Left ventricle myocardium superior (tissue), 1 donor: Measurements from ENCODE around the gene FAM20B. TPM values are rescaled to one million over a fixed set of nuclear protein-coding genes. Genes with fewer than 3 reads are reported as not detected.

ENCODE experiments used
- ATAC-seq: fragments of 200-7000 bp; cut with Tn5 transposase; one replicate; pipeline ENCODE4 v1.9.1; 2020; ENCODE audit warnings: mild to moderate bottlenecking, moderate library complexity
- DNase-seq: peaks from one replicate; pipeline ENCODE4 v3.0.0-alpha.2; 2020
- intact Hi-C: fragments of 100-400 bp; cut with micrococcal nuclease; formaldehyde crosslinking; loops from one replicate; pipeline ENCODE4 v1.11.0; 2022
- total RNA-seq: library from RNA; stranded (reverse); fragmentation: NEBNext Ultra II Directional; extraction: Animal tissue kit (Norgen Biotek cat#: 25700); gene quantifications from one replicate; pipeline ENCODE4 v1.2.1, GENCODE V29; 2021
- donor health status: DM: no; HTN: yes; CAD: no; lungs with severe emphysema.

The FAM20B gene
- total RNA-seq, 1 donor from 2014 or later: 54.5 TPM

DNA sequence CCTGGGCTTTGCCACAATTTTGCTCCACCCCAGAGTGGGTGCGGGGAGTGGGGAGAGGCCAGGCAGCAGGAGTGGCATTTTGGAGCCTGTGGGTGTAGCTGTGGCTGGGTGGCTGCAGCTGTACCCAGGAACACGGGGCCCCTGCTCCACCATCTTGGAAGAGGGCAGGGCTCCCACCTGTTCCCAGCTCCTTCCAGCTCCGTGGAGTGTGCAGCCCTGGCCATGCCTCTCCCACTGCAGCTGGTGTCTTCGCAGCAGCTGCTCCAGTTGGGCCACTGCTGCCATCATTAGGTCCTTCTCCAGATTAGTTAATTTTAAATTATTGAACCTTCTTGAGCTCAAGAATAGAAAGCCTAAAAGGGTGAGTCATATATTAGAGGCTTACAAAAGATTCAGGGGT is 17.6 kb downstream of the FAM20B start:
- no peak for DNase-seq
- no peak for ATAC-seq
- intact Hi-C loops: no loop called here

DNA sequence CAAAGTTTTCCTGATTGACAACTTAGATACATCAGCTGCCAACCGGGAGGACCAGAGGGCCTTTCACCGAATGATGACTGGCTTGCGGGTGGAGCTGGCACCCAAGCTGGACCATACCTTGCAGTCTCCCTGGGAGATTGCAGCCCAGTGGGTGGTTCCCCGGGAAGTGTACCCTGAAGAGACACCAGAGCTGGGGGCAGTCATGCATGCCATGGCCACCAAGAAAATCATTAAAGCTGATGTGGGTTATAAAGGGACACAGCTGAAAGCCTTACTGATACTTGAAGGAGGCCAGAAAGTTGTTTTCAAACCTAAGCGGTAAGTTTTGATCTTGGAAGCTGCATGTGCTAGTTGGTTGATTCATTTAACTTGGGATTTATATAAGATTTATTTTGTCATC is 18.2 kb downstream of the FAM20B start:
- intact Hi-C loops: no loop called here
- ATAC-seq (no peak), DNase-seq (no peak)

DNA sequence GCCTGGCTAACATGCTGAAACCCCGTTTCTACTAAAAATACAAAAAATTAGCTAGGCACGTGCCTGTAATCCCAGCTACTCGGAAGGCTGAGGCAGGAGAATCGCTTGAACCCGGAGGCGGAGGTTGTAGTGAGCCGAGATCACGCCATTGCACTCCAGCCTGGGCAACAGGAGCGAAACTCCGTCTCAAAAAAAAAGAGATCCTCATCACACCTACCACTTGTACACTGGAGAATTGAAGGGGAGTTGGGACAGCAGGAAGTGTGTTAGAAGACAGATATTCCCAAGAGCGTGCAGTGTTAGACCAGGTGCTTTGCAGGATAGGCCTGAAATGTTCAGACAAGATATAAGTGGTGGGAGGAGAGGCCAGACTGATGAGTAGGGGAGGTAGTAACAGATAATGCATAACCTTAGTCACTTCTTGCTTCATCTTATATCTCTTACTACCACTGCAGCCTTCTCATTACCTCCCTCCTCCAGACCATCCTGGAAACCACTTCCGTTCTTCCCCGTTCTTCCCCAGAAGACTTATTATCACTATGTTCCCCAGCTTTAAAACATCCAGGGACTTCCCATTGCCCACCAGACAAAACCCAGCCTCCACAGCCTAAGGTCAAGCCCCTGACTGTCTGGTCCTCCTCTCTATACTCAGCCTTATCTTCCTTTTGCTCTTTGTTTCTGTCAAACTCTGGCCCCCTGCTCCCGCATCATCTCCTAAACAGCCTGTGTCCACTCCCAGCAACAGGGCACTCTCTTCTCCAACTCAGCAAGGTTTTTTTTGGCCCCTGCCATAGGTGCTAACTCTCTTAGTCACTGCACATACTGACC is 21.3 kb downstream of the FAM20B start:
- DNase-seq: no peak
- peak; percentile 74 for ATAC-seq
- intact Hi-C loops: no loop called here

DNA sequence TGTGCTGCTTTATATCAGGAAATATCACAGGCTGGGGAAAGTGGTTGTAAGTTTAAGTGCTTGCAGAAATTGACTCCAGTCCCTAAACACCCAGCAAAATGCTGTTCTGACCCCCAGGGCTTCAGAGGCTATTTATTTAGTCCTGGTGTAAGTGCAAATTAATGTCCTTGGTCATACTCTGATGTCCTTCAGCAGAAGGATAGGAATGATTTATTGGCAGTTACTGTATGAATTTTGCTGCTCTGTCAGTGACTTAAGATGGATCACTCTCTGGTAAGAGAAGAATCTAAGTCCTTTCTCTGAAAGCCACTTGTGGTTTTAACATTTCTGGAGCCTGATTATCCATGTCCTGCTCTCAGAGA is 21.9 kb downstream of the FAM20B start:
- no peak for DNase-seq
- ATAC-seq: peak; percentile 31
- intact Hi-C loops: no loop called here

DNA sequence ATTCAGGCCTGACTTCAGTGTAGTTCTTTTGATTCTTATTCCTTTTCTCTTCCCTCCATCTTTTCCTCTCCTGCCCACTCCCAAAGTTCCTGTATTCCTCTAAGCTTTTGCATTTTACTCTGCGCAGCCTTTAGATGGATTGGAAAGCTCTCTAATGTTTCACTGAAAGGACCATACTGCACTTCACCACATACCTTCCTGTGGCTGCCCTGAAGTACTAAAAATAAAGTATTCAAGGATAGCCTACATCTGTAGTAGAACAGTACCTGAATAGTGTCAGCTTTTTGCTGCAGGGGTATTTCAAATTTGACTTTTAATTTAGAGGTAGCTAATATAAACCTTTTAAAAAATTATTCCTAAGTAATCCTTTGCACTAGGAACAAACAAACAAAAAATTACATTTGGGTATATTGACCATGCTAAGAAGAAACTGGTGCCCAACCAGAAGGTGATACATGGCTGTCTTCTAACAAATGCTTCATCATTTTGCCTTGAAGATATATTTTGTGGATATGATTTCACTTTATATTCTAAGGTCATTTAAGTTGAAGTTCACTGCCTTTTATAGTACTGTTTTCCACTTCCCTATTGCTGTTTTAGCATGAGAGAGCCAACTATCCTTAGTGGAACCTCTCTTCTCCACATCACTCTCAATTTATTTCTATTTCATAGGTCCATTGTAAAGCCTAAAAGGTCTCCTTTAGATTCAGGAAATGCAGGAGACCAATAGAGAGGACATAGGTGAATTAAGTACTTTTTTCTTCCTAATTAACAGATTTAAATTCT is 22.8 kb downstream of the FAM20B start:
- ATAC-seq: peak; percentile 69
- DNase-seq: no peak

DNA sequence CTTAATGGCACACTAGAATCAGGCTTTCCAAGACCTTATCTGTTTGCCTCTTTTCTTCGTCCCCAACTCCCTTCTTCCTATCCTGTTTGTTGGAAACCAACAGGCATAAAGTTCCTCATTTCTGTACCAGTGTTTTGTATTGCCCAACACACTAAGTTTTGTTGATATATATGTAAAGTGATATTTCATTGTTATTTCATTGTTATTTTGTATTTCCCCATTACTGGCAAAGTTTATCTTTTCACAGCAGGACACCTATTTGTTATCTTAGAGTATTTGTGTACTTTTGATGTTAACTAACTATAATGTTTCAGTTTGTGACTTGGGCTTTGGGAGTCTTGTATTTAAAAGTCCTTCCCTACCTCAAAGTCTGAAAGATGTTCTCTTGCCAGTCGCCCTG is 27.1 kb downstream of the FAM20B start:
- intact Hi-C loops: no loop called here
- no peak for ATAC-seq
- no peak for DNase-seq

More for the DNA sequence above, 22.8 kb downstream of the FAM20B start:
- intact Hi-C loops: no loop called here

DNA sequence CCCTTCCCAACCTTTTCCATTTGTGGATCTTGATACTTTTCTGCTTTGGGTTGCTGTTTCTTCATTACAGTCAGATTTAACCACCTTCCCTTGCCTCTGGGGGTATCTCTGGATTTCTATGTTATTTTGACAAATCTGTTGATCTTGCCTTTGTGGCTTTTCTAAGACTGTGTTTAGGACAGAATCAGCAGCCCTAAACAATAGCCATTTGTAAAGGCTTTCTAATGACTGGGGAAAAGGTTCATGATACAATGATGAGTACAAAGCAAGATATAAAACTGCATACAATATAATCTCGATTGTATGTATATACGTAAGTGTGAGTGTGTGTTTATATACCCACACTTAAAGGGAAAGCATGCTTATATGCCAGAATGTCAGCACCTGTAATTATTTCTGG is 27.8 kb downstream of the FAM20B start:
- no peak for ATAC-seq
- DNase-seq: no peak
- intact Hi-C loops: no loop called here

DNA sequence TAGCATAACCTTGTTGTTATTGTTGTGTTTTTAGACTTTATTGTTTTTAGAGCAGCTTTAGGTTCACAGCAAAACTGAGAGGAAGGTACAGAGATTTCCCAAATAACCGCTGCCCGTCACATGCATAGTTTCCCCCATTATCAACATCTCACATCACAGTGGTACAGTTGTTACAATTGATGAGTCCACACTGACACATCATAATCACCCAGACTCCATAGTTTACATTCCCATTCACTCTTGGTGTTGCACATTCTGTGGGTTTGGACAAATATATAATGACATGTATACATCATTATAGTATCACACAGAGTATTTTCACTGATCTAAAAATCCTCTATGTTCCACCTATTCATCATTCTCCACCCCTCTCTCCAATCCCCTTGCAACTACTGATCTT is 30.2 kb downstream of the FAM20B start:
- DNase-seq (no peak), ATAC-seq (no peak)
- intact Hi-C loops: no loop called here

DNA sequence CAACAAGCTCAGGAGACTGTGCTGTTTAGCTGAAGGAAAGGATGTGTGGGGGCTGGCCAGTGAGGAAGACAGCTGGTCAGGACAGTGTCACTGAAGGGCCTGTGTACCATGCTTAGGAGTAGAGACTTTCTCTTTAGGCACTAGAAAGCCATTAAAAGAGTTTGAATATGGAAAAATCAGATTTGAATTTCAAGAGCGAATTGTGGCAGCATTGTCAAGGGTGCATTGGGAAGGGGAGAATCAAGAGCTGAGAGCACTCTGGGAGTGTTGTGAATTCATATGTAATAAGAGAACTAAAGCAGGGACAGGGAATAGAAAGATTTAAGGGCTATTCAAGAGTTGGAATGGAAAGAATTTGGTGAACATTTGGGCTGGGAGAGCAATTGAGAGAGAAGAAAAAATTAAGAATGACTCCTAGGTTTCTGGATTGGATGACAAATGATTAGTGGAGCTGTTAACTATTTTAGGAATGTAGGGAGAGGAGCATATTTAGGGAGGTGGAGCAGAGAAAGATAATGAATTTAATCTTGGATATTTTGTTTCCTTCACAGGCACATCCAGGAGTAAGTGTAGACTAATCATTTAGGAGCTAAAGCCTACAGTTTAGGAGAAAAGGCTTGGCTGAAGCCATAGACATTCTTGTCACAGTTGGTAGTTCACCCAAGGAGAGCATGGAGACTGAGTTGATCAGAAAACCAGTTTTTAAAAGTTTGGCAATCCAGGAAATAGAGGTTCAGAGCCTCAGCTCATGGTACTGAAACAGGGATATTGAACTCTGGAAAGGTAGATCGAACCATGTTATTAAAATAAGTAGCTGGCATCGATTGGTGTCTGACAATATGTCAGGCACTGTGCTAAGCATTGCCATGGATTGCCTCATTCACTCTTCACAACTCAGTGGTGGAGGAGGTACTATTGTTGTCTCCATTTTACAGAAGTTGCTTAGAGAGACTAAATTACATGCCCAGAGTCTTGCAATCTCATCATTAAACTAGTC is 33.1 kb downstream of the FAM20B start:
- intact Hi-C loops: no loop called here
- ATAC-seq: no peak
- no peak for DNase-seq

DNA sequence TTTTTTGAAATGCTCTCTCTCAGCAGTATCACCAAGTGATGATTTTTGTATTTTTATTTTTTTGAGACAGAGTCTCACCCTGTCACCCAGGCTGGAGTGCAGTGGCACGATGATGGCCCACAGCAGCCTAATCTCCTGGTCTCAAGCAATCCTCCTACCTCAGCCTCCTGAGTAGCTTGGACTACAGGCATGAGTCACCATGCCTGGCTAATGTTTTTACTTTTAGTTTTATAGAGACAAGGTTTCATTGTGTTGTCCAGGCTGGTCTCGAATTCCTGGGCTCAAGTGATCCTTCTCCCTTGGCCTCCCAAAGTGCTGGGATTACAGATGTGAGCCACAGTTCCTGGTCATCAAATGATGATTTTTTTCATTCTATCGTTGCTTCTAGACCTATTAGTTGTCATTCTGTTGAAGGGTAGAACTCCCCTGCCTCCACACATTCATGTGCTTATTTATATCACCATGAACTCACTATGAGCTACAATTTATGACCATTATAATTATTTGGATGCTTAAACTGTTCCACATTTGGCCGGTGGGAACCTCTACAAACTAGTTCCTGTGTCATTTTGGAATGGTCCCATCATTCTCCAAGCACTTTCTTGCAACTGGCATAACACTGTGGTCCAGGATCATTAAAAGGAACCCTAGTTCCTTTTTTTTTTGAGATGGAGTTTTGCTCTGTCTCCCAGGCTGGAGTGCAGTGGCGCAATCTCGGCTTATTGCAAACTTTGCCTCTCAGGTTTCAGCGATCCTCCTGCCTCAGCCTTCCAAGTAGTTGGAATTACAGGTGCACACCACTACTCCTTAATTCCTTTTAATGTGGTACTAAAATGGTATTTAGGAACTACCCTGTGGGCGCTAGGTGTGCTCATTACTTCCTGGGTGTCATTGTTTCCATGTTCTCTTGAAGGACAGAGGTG is 35.9 kb downstream of the FAM20B start:
- no peak for ATAC-seq

DNA sequence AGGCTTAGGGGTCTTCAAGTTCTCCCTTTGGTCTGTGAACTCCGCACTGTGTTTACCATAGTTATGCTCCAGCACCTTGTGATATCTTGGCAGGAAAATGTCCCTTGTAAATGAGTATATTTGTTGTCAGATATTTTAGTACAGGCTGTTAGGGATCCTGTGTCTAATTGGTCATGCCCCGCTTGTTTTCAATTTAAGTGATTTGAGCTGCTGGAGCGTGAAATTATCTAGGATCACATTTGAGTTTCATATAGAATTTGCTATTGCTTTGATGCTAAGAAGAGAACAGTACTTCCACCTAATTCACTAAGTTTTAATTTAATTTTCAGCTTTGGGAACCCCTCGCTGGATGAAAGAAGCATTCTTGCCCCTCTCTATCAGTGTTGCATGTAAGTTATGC is 40.8 kb downstream of the FAM20B start:
- intact Hi-C loops: no loop called here
- no peak for ATAC-seq
- no peak for DNase-seq

More for the DNA sequence above, 35.9 kb downstream of the FAM20B start:
- no peak for DNase-seq
- intact Hi-C loops: no loop called here

DNA sequence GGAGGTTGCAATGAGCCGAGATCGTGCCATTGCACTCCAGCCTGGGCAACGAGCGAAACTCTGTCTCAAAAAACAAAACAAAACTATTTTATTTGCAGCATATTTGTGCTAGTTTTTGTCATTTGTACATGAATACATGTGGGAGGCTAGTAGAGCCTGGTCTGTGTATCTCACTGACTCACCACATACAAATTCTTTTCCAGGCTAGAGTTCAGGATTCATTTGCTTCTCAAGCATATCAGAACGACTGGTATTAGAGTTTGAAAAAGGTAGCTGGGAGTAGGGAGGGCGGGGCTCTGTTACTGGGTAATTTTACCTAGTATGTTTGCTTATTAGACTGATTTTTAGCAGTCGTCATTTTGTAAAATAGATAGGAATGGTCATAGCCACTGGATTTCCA is 51.7 kb downstream of the FAM20B start:
- no peak for DNase-seq
- intact Hi-C loops: no loop called here
- ATAC-seq: no peak

DNA sequence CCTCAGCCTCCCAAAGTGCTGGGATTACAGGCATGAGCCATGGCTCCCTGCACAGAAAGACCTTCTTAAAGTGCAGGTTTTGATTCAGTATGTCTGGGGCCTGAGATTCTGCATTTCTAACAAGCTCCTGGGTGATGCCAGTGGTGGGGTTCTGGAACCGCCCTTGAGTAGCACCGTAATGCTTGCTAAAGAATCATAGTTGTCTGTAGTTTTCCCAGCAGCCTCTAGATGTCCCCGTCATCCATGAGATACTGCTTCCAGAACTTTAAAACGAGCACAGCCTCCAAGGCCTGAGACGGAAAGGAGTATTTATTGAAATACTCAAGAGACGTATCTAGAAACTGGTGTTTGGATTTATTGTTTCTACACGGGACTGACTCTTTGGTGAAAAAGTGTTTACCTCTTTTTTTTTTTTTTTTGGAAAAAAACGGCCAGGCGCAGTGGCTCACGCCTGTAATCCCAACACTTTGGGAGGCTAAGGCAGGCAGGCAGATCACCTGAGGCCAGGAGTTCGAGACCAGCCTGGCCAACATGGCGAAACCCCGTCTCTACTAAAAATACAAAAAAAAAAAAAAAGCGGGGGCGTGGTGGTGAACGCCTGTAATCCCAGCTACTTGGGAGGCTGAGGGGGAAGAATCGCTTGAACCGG is 53.5 kb downstream of the FAM20B start:
- intact Hi-C loops: loop anchor here (2.0 kb wide), 1 partner anchor 290 kb away; no protein-coding TSS in a partner anchor
- ATAC-seq: peak; percentile 25
- no peak for DNase-seq

DNA sequence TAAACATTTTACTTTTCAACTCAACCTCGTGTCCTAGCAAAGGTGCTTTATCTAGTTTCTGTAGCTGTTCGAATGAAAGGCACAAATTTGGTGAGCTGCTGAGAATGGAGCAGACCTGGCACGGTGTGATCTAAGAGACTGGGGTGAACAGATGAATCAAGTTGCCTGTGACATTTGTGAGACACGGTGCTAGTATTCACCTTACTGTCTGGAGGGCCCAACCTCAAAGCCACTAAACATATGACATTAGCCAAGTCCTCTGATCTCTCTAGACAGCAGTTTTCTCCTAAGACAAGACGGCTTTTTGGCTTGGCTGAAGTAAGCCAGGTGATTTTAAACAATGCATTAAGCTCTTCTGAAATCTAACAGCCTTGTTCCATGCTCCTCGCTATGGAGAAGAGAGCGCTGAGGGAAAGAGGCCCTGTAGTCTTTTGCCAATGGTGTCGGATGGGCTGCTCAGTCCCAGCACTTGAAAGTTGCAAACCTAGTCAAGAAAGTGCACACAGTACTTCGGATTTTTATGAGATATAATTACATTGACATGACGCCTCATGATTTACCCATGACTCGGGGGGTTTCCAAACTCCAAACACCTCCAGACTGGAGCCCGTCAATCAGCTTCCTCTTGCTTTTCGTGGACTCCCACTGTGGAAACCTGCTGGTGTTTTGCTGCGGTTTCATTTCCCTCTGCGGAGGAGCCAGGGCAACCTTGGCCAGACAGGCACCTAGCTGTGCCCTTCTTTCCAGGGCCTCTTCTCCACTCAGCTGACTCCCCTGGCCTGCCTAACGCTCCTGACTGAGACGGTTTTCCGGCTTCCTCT is 55.4 kb downstream of the FAM20B start:
- DNase-seq (no peak), ATAC-seq (no peak)
- intact Hi-C loops: loop anchor here (10.0 kb wide), 1 partner anchor 114 kb away; no protein-coding TSS in a partner anchor

DNA sequence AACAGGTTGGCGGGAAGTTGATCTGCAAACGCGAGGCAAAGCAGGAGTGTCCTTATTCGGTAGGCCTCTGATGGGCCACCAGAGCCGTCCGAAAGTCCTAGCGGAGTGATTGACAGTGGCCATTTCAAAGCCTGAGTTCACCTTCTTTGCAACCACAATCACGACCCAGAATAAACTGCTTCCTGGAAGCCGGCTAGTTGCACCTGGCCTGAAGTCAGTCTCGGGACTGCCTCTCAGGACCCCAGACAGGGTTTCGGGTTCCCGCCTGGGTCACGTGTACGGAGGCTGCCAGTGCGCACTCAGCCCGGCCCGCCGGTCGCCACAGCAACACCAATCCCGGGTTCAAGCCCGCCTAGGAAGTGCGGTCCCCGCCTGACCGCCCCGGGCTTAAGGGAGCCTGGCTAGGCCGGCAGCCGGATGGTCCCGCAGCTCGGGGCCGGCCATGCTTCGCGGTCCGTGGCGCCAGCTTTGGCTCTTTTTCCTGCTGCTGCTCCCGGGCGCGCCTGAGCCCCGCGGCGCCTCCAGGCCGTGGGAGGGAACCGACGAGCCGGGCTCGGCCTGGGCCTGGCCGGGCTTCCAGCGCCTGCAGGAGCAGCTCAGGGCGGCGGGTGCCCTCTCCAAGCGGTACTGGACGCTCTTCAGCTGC is 56.1 kb downstream of the FAM20B start, which contains the start of gene TOR3A:
TSS of gene TOR3A (plus strand) at position 384 of the 646 bp plus-strand sequence. CDS start at position 443, 59 bp downstream.
- DNase-seq (peak; percentile 95), ATAC-seq (peak; percentile 98)
- intact Hi-C loops: loop anchor here (10.0 kb wide), 1 partner anchor 113 kb away; no protein-coding TSS in a partner anchor

DNA sequence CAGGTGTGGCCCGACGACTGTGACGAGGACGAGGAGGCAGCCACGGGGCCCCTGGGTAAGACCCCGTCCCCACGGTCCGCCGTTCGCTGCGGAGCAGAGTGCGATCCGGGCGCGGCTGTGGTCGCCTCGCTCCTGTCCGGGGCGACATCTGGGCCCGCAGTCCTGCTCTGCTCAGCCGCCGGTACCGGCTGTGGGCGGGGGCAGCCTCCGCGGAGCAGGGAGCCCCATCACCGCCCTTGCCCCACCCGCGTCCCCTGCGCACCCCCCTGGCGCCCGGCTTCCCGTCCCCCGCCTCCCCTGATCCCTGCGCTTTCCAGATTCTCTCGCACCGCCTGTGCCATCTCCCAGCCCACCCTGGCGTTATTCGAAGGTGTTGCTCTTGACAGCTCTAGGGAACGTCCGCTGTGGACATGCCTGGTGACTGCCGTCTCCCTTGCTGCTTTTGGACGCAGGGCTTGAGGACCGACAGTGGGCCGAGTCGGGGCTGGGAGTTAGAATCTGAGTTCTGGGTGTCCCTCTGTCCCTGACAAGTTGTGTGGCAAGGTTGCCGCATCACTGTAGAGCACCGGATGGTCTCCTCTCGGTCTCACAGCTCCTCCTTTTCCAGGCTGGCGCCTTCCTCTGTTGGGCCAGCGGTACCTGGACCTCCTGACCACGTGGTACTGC is 56.8 kb downstream of the FAM20B start:
- intact Hi-C loops: loop anchor here (10.0 kb wide), 1 partner anchor 112 kb away; no protein-coding TSS in a partner anchor
- DNase-seq: no peak
- peak; percentile 61 for ATAC-seq
